GM12878 (cell line): ENCODE measurements around the gene EPHA5. TPM values are rescaled to one million over a fixed set of nuclear protein-coding genes. Genes with fewer than 3 reads are reported as not detected.

Experiments
- ATAC-seq: fragments of 200-7000 bp; cut with Tn5 transposase; 3 replicates; pipeline ENCODE4 v1.9.1; 2020; ENCODE audit warnings: mild to moderate bottlenecking, moderate library complexity
- BruUV-seq: library from RNA; stranded (reverse); fragments of 400-500 nt; replicated peaks from 2 replicates; lab custom pipeline; 2021; lab: Mats Ljungman, UMichigan
- CTCF ChIA-PET: fragments of 300-600 bp; sonication (Branson Sonifier 250); formaldehyde crosslinking; extraction: SDS; loops from one replicate; lab custom pipeline; 2021; ENCODE audit warnings: inconsistent platforms; lab: Yijun Ruan, JAX
- POLR2A ChIA-PET: fragments of 350-600 bp; formaldehyde crosslinking; extraction: SDS; loops from one replicate; lab custom pipeline; 2021; ENCODE audit warnings: inconsistent platforms; lab: Charles Lee
- RAD21 ChIA-PET: fragments of 300-600 bp; sonication (Branson Sonifier 250); formaldehyde crosslinking; loops from one replicate; lab custom pipeline; 2023; ENCODE audit warnings: antibody characterized with exemption; ENCODE audit not compliant: unreplicated experiment; lab: Charles Lee
- SMC1A ChIA-PET: fragments of 300-600 bp; sonication (Branson Sonifier 250); formaldehyde crosslinking; loops from one replicate; lab custom pipeline; 2023; ENCODE audit not compliant: unreplicated experiment, uncharacterized antibody; lab: Charles Lee
- DNase-seq: peaks from one replicate; pipeline ENCODE4 v3.0.0-alpha.2; 2011; ENCODE audit warnings: low read depth, low spot score
- FAIRE-seq: peaks from 3 replicates; lab custom pipeline; 2011; peaks lifted over from hg19 to GRCh38; lab: Jason Lieb, UNC
- H2AFZ ChIP-seq: 2 replicates; pipeline ENCODE4 v1.6.0; 2011; ENCODE audit warnings: low read depth, low read length, control low read depth; ENCODE audit not compliant: control insufficient read depth
- H3K27ac ChIP-seq: 2 replicates; pipeline ENCODE4 v1.5.1; 2011; ENCODE audit warnings: control low read depth; ENCODE audit not compliant: control insufficient read depth, insufficient read depth
- H3K27me3 ChIP-seq, 2 experiments: replicated peaks in 1 of 2; 2 replicates each; pipeline versions ENCODE4 v1.6.0 to v1.6.1; 2011; ENCODE audit warnings: low read length in 1 of 2; ENCODE audit not compliant: control insufficient read depth in 2 of 2, insufficient read depth in 2 of 2
- H3K36me3 ChIP-seq, 2 experiments: 2 replicates each; pipeline ENCODE4 v1.5.1; 2011; ENCODE audit warnings: low read length in 1 of 2; ENCODE audit not compliant: control insufficient read depth in 2 of 2, insufficient read depth in 2 of 2
- H3K4me1 ChIP-seq: 2 replicates; pipeline ENCODE4 v1.6.1; 2011; ENCODE audit warnings: mild to moderate bottlenecking, low read length, moderate library complexity, mixed read lengths; ENCODE audit not compliant: control insufficient read depth, insufficient read depth
- H3K4me2 ChIP-seq: 2 replicates; pipeline ENCODE4 v1.6.0; 2011; ENCODE audit warnings: control low read depth; ENCODE audit not compliant: control insufficient read depth, insufficient read depth
- H3K4me3 ChIP-seq: fragments of 200-600 bp; sonication (generic); 2 replicates; pipeline ENCODE4 v1.5.1; 2016
- H3K79me2 ChIP-seq: 2 replicates; pipeline ENCODE4 v1.6.0; 2011; ENCODE audit warnings: low read length; ENCODE audit not compliant: control insufficient read depth, insufficient read depth
- H3K9ac ChIP-seq: 2 replicates; pipeline ENCODE4 v1.8.0; 2011; ENCODE audit warnings: low read length, control low read depth, mixed read lengths; ENCODE audit not compliant: control insufficient read depth, insufficient read depth
- H3K9me3 ChIP-seq: replicated peaks from 3 replicates; pipeline ENCODE4 v1.5.1; 2011; ENCODE audit warnings: mild to moderate bottlenecking, low read length; ENCODE audit not compliant: control insufficient read depth, insufficient read depth
- H4K20me1 ChIP-seq: 2 replicates; pipeline ENCODE4 v1.6.0; 2011; ENCODE audit not compliant: control insufficient read depth, insufficient read depth
- CBFB ChIP-seq: IDR thresholded peaks from 2 replicates; pipeline ENCODE4 v1.6.1; 2016; ENCODE audit warnings: antibody characterized with exemption, low read depth
- CTCF ChIP-seq, 3 experiments: IDR thresholded peaks in 2 of 3; conservative IDR thresholded peaks in 1 of 3; 2 replicates each; pipeline ENCODE4 v1.5.1; 2011; ENCODE audit warnings: low read depth in 3 of 3, low read length in 3 of 3, mild to moderate bottlenecking in 3 of 3, control low read depth in 2 of 3, moderate library complexity in 2 of 3, inconsistent platforms in 1 of 3, mixed read lengths in 1 of 3; ENCODE audit not compliant: control insufficient read depth in 2 of 3, insufficient read depth in 1 of 3; ENCODE audit errors: extremely low read depth in 1 of 3
- FOXK2 ChIP-seq: fragments of 450-650 bp; IDR thresholded peaks from 2 replicates; pipeline ENCODE4 v1.6.1; 2017; ENCODE audit warnings: mild to moderate bottlenecking, moderate library complexity
- HDAC6 ChIP-seq: fragments of 200-600 bp; sonication (generic); IDR thresholded peaks from one replicate; pipeline ENCODE4 v1.8.0; 2017; ENCODE audit warnings: antibody characterized with exemption; ENCODE audit not compliant: unreplicated experiment
- HDGF ChIP-seq: fragments of 450-650 bp; IDR thresholded peaks from 2 replicates; pipeline ENCODE4 v1.6.1; 2016; ENCODE audit warnings: antibody characterized with exemption
- MAX ChIP-seq: IDR thresholded peaks from 2 replicates; pipeline ENCODE4 v1.6.1; 2012; ENCODE audit warnings: low read depth, low read length, improper control_type of control experiment
- MEF2A ChIP-seq: IDR thresholded peaks from 2 replicates; pipeline ENCODE4 v1.6.1; 2011; ENCODE audit warnings: low read depth, mild to moderate bottlenecking, low read length, moderate library complexity; ENCODE audit not compliant: insufficient read depth
- MLLT1 ChIP-seq: fragments of 450-650 bp; IDR thresholded peaks from 2 replicates; pipeline ENCODE4 v1.6.1; 2016; ENCODE audit warnings: mild to moderate bottlenecking
- NFYB ChIP-seq: IDR thresholded peaks from 2 replicates; pipeline ENCODE4 v1.6.1; 2011; ENCODE audit warnings: low read depth, mild to moderate bottlenecking, low read length, improper control_type of control experiment, moderate library complexity; ENCODE audit not compliant: insufficient read depth
- POU2F2 ChIP-seq: IDR thresholded peaks from 3 replicates; pipeline ENCODE4 v1.6.1; 2011; ENCODE audit warnings: low read depth, mild to moderate bottlenecking, low read length, borderline replicate concordance
- RAD21 ChIP-seq: IDR thresholded peaks from 2 replicates; pipeline ENCODE4 v1.6.1; 2011; ENCODE audit warnings: mild to moderate bottlenecking, low read depth, low read length, moderate library complexity; ENCODE audit not compliant: insufficient read depth
- RCOR1 ChIP-seq: conservative IDR thresholded peaks from 2 replicates; pipeline ENCODE4 v1.6.1; 2012; ENCODE audit warnings: low read depth, low read length, improper control_type of control experiment
- REST ChIP-seq: IDR thresholded peaks from 2 replicates; pipeline ENCODE4 v1.6.1; 2012; ENCODE audit warnings: mild to moderate bottlenecking, low read depth, low read length
- SMARCA5 ChIP-seq: fragments of 450-650 bp; IDR thresholded peaks from 2 replicates; pipeline ENCODE4 v1.6.1; 2017; ENCODE audit warnings: mild to moderate bottlenecking
- YY1 ChIP-seq: IDR thresholded peaks from 2 replicates; pipeline ENCODE4 v1.6.1; 2011; ENCODE audit warnings: low read depth, mild to moderate bottlenecking, low read length
- ZNF207 ChIP-seq: fragments of 450-650 bp; IDR thresholded peaks from 2 replicates; pipeline ENCODE4 v1.6.1; 2014; ENCODE audit warnings: antibody characterized with exemption, mild to moderate bottlenecking, borderline replicate concordance
- ZNF274 ChIP-seq: IDR thresholded peaks from one replicate; pipeline ENCODE4 v1.8.0; 2011; ENCODE audit not compliant: insufficient read length, insufficient read depth
- WGBS: methylation state at CpG from one replicate; pipeline ENCODE4 v1.1.6; 2016; ENCODE audit warnings: low lambda C conversion rate; ENCODE audit not compliant: insufficient replicate concordance, insufficient coverage; ENCODE audit errors: missing lambda C conversion rate; 5-methylcytosine and 5-hydroxymethylcytosine counted together
- in situ Hi-C: fragments of 300-500 bp; cut with MboI; formaldehyde crosslinking; loops from 9 replicates; pipeline ENCODE4 v1.14.3; 2018; ENCODE audit warnings: mixed read lengths
- intact Hi-C: fragments of 100-400 bp; cut with micrococcal nuclease; formaldehyde crosslinking; loops from one replicate; pipeline ENCODE4 v1.14.2; 2022; ENCODE audit not compliant: unreplicated experiment
- polyA plus RNA-seq, 11 experiments: library from polyadenylated mRNA; depleted of rRNA in 4 of 11; unstranded in 6 of 11; stranded (reverse) in 5 of 11; fragments of >200 nt; fragmentation: Nextera tagmentation in 4 of 11; fragmentation: Illumina TruSeq in 1 of 11; extraction: Ambion mirVana in 4 of 11; extraction: Trizol in 1 of 11; gene quantifications; 1 replicate in 1 of 11; 2 replicates in 10 of 11; pipeline versions ENCODE4 v1.2.1 to v1.2.3, GENCODE V29; 2011 to 2016; ENCODE audit warnings: inconsistent platforms in 2 of 11, missing spikeins in 2 of 11, low read depth in 1 of 11
- total RNA-seq, 4 experiments: library from RNA; depleted of rRNA in 3 of 4; stranded (reverse); fragments of >200 nt in 3 of 4; fragmentation: Illumina TruSeq in 1 of 4; extraction: Trizol in 1 of 4; gene quantifications; 2 replicates each; pipeline versions ENCODE4 v1.2.1 to v1.2.3, GENCODE V29; 2013 to 2021
- TF ChIP-seq, protein P1 (sequence below): IDR thresholded peaks from 2 replicates; pipeline ENCODE4 v1.6.1; 2011; ENCODE audit warnings: borderline replicate concordance, low read depth, mild to moderate bottlenecking, moderate library complexity, mixed read lengths, low read length; ENCODE audit not compliant: insufficient read depth; ENCODE audit errors: extremely low read length

Gene EPHA5
- total and polyA plus RNA-seq, 10 of the 15 experiments (the other 5 are each of a cell fraction or from before 2014, with no cell fraction given) = not detected

DNA sequence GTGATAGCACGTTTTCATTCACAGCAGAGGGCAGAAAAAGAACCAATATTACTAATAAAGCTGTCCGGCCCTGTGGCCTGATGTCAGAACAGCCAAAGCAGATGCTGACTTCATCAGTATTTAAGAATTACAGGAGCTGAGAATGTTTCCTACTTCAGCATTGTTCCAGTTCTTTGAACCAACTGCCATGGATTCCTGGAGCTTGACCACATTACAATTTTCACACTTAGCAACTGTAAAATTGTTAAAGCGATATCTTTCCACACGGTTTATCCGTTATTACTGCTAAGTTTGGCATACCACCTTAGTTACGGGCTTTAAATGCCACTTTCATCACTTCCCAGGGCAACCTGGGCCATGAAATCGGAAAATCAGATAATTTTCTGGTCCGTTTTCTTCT lies 118.2 kb downstream of the EPHA5 start:
- no peaks in the 10 kb centered on the region for H3K9me3 ChIP-seq
- no peak overlapping the region for H3K4me3 ChIP-seq
- no peaks in the 10 kb centered on the region for H3K79me2 ChIP-seq
- in situ Hi-C loops (no loop called here), intact Hi-C loops (no loop called here)
- RAD21 ChIA-PET = no interaction called here
- no peaks in the 10 kb centered on the region for H3K4me1 ChIP-seq
- no peaks in the 10 kb centered on the region for H3K36me3 ChIP-seq
- no peaks in the 10 kb centered on the region for H3K27me3 ChIP-seq
- ATAC-seq (no peak), DNase-seq (no peak), FAIRE-seq (no peak)
- H4K20me1 ChIP-seq = no peaks in the 10 kb centered on the region
- BruUV-seq = no TSS peak
- H3K9ac ChIP-seq = no peak overlapping the region
- POLR2A ChIA-PET = no interaction called here
- WGBS = 19% methylated on average over 8 of the region's 8 CpGs
- CTCF ChIA-PET = no interaction called here
- H3K27ac ChIP-seq = no peak overlapping the region
- SMC1A ChIA-PET = no interaction called here
- no peak overlapping the region for H2AFZ ChIP-seq
- no peak overlapping the region for H3K4me2 ChIP-seq
- TF ChIP-seq CTCF (IDR thresholded peaks at IDR 0.05 in 2 of 3, conservative IDR thresholded peaks at IDR 0.05 in 1 of 3; ENCODE audit: control insufficient read depth in 2 of 3, extremely low read depth in 1 of 3, insufficient read depth in 1 of 3, low read depth in 3 of 3, low read length in 3 of 3) (no peak), FOXK2 (no peak), ZNF207 (no peak), RCOR1 (no peak), HDGF (no peak), MAX (no peak), ZNF274 (no peak), SMARCA5 (no peak), MEF2A (no peak), MLLT1 (no peak), NFYB (no peak), REST (no peak), POU2F2 (no peak), RAD21 (no peak), YY1 (no peak), HDAC6 (no peak), CBFB (no peak)
- TF ChIP-seq, protein P1, sequence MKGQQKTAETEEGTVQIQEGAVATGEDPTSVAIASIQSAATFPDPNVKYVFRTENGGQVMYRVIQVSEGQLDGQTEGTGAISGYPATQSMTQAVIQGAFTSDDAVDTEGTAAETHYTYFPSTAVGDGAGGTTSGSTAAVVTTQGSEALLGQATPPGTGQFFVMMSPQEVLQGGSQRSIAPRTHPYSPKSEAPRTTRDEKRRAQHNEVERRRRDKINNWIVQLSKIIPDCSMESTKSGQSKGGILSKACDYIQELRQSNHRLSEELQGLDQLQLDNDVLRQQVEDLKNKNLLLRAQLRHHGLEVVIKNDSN = no peak
